Prostate gland (tissue), 2 donors: ENCODE results near the gene DPP10.

ENCODE experiments used
- CTCF ChIP-seq, 4 experiments: fragments of 200-600 bp in 2 of 4; fragments of 450-650 bp in 2 of 4; sonication (generic) in 2 of 4; IDR thresholded peaks; 1 replicate in 3 of 4; 2 replicates in 1 of 4; pipeline ENCODE4 v1.5.1; 2016 to 2019; ENCODE audit warnings: antibody characterized with exemption in 4 of 4, mild to moderate bottlenecking in 2 of 4, moderate library complexity in 2 of 4
- POLR2A ChIP-seq: fragments of 450-650 bp; IDR thresholded peaks from one replicate; pipeline ENCODE4 v1.6.1; 2016; ENCODE audit warnings: antibody characterized with exemption, mild to moderate bottlenecking
- POLR2AphosphoS5 ChIP-seq: sonication (generic); formaldehyde crosslinking; IDR thresholded peaks from one replicate; pipeline ENCODE4 v1.6.1; 2017; ENCODE audit warnings: antibody characterized with exemption

GRCh38 chr2:114843963-114844362 is 401.5 kb downstream of the DPP10 start:
- TF ChIP-seq CTCF (IDR thresholded peaks at IDR 0.05) (no peak), POLR2AphosphoS5 (no peak), POLR2A (no peak)
